RKO (cell line): ENCODE measurements around the gene TDRD10.

Experiments used
- DNase-seq: peaks from one replicate; pipeline ENCODE4 v3.0.0-alpha.2; 2016; ENCODE audit warnings: low spot score

Gene TDRD10

DNA sequence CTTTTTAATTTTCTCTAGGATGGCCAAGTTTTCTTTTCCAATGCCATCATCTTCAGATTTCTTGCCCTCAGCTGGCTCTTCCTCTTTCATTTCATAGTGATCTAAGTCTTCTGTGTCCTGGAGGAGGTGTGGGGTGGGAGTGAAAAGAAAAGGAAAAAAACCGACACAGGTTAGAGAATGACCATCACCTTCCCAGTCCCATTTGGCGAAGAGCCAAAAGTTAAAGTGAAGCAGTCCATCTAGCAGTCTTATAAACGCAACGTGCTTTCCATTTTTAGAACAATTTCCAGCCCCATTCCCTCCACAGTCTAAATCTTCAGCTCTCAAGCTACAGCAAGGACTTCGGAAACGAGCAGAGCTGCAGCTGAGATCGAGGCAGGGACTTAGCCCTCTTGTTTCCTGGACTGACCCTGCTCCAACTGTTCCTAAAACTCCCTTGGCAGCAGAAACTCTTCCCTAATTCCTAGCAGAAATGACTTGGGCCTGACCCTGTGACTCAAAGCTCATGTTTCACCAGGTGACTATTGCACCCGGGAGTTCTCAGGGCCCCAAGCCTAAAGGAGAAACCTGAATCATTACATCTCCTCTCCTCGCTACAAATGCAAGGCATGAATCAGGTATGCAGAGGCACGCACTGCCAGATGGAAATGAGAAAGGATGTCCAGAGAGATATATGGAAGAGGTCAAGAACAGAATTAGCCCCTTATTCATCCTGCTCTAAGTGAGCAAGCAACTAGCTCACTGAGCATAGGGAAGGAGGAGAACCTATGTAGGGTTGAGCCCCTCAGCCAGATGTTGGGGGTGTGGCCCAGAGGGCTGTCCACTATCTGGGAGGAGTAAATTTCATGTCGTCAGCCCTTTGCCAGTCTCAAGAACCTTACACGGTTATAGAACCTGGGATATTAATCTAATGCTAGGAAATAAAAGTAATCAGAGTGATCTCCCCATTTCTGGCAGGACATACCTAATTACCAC, 51.3 kb downstream of the TDRD10 start:
- no peak for DNase-seq

DNA sequence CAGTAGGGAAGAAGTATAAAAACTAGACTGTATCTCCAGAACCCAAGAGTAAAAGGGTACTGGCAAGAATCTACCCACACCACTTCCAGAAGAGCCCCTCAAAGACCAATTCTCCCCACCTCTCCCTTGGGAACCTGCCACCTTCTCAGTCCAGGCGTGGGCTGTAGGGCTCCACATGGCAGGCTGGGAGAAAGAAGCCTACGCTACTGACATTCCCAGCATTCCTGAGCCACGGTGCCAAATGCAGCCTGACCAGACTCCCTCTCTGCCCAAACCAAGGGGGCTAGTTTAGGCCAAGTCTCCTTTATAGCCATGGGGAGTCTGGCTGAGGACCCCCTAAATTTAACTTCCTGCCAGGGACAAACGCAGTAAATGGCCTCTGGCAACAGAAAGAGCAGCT, 54.4 kb downstream of the TDRD10 start:
- peak; percentile 29 for DNase-seq

DNA sequence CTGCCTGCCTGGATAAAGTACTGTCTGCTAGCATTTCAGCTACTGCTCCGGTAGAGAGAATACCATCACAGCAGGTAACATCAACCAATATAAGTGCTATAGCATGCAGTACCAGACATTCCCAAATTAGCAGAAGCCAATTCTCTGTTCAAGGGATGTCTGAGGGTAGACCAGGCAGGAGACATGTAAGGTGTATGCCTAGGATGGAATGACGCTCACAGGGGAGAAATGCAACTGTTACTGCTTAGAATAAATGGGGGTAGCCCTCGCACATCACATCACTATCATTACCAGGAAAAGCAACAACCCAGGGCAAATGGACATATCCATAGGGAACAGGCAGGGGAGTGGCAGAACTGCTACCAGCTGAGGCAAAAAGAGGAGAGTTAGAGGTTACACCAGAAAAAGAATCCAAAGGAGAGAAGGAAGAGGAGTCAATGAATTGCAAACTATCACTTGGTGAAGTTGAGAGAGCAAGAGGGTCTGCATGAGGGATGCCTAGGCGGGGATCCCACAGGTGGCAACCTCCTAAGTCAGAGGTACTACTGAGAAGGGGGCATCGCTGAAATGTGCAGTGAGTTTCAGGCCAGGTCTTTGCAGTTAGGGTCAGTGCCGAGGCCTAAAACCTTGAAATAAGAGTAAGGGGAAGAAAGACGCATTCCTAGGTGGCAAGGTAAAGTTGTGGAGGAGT, 55.4 kb downstream of the TDRD10 start:
- DNase-seq, result no peak

DNA sequence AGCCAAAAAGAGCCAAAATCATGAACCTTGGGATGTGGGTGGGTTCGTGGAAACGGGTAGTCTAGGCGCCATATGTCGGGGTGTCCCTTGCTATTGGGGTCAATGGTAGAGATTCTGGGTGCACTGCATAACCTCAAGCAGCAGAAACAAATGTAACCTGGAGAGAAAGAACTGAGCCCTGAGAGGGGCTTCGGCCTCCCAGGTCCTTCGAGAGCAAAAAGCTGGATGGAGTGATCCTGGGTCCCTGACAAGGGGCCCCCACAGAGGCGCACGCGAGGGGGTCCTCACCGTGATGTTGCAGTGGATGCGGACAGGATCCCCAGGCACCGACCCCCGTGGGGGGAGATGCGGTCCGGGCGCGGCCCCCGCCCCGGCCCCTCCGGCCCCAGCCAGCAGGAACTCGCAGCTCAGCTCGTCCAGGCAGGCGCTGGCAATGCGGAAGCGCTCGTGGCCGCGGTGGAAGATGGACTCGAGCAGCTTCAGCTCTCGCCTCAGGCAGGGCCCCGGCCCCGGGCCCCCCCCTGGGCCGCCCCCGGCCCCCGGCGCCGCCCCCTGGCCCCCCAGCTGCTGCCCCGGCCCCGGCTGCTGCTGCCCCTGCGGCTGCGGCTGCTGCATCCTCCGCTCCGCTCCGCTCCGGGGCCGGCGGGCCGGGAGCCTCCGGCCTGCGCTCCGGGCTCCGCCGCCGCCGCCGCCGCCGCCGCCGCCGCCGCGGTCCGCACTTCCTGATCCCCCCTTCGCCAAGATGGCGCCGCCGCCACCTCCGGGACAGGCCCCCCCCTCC, 56.1 kb downstream of the TDRD10 start, which contains the start of gene UBE2Q1:
TSS of gene UBE2Q1 (minus strand) at position 724 of the 781 bp plus-strand sequence. CDS start at position 615, 109 bp downstream.
- DNase-seq, result peak; percentile 22

DNA sequence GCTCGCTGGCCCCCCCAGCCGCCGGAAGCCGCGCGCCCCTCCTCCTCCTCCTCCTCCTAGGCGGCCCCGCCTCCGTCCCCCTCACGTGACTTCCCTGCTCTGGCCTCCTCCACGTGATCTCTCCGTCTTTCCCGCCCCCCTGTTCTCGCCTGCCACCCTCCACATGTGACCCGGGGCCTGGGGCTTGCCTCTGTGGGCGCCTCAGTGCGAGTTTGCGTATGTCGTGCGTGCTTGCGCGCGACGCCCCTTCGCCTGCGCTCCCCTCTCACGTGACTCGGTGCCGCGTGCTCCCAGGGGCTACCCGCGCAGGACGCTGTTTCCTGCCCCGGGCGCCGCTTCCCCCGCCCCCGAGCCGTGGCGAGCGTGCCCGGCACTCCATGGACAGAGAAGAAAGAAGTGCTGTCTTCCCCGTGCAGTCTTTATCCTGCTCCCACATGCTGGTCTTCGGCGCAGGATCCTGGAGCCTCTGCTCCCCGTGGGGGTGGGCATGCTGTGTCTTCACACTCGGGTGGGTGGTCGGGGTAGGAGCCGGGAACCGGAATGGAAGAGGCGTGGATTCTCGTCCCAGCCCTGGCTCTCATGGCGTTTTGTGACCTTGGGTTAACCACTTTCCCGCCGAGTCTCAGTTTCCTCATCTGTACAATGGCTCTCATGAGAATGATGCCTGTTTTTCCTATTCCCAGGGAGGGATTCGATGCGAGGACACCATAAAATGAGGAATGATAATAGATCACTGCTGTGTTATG, 56.9 kb downstream of the TDRD10 start:
- DNase-seq, result peak; percentile 99

DNA sequence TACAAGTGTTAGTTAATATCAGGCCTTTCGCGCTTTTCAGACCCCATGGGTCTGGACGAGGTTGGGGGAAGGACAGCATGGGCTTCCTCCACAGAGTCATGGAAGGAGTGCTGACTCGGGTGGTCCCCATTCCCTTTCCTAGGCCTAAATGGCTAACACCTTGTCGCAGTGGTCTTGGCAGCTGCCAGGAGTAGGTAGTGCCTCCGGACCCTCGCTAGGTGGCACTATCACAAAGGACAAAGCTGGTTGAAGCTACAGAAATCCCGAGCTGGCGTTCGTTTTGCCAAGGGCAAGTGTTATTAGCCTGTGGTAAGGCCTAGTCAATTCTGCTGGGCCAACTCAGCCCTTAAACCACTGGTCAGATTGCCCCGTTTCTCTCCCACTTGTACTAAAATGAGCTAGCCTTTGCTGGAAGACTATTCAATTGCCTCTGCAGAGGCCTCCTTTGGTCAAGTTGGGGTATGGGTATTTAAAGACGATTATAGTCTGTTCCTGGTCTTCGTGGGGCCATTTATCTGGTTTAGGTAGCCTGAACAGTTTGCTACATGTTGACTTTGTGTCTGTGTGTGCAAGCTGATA, 57.5 kb downstream of the TDRD10 start:
- peak; percentile 95 for DNase-seq

DNA sequence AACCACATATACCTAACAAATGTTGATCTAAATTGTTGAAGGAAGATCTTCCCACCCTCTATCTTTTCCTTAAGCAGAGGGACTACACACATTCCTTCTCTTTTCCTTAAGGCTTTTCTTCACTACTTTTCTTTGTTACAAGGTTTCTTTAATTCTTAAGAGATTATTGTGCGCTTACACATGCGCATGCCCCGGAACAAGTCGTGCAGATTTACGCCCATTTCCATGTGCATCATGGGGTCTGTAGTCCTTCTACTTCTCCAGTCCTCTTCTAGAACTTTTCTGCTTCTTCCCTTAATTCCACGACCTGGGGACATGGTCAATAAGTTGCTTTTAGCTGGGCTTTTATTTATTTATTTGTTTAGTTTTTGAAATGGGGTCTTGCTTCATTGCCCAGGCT, 63.9 kb downstream of the TDRD10 start:
- no peak for DNase-seq

DNA sequence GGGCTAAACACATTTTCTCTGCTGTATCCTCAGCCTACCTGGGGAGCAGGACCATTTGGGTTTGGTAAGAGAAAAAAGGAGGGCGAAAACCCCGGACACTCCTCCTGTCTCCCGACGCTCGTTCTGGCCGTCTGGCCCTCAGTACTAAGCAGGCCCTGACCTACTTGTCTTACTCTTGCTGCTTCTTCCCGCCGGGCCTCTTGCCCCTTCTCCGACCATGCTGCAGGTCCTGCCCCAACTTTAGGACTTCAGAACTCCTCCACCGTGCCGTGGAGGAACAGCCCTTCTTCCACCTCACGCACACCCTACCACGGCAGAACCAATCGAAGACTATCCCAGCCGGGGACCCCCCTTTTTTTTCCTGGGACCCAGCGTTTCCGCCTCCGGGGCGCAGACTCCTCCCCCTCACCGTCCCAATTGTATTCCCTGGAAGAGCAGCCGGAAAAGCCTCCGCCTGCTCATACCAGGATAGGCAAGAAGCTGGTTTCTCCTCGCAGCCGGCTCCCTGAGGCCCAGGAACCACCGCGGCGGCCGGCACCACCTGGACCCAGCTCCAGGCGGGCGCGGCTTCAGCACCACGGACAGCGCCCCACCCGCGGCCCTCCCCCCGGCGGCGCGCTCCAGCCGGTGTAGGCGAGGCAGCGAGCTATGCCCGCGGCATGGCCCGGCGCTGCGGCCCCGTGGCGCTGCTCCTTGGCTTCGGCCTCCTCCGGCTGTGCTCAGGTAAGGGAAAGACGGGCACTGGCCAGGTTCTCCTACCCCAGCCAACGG, 65.6 kb downstream of the TDRD10 start, which contains the start of gene CHRNB2:
TSS of gene CHRNB2 (plus strand) at position 393 of the 771 bp plus-strand sequence. CDS start at position 660, 267 bp downstream.
- DNase-seq, result peak; percentile 57

DNA sequence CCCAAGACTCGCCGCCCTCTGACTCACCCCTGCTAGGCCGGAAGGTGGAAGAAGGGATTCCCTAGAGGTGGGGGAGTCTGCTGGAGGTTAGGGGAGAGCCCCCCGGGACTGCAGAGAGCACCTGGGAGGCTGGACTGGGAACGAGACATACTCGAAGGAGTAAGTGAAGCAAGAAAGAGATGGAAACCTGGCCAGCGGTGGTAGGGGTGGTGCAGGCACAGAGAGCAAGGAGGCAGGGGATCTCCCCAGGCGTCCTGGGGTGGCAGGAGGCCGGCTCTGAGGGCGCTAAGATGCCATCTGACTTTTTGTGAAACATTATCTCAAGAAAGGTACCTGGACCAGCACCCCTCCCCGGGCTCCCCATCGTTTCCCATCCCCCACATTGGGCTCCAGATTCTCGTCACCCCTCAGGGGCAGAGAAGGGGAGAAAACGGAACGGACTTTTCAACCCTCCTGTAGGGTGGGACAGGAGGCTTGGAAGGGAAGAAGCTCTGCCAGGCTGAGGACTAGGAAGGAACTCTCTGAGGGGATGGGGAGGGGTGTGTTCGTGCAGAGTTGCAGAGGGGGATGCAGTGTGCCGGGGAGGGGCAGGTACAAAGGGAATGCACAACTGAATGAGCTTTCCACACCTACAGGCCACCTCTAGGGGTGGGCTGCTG, 66.3 kb downstream of the TDRD10 start:
- no peak for DNase-seq

DNA sequence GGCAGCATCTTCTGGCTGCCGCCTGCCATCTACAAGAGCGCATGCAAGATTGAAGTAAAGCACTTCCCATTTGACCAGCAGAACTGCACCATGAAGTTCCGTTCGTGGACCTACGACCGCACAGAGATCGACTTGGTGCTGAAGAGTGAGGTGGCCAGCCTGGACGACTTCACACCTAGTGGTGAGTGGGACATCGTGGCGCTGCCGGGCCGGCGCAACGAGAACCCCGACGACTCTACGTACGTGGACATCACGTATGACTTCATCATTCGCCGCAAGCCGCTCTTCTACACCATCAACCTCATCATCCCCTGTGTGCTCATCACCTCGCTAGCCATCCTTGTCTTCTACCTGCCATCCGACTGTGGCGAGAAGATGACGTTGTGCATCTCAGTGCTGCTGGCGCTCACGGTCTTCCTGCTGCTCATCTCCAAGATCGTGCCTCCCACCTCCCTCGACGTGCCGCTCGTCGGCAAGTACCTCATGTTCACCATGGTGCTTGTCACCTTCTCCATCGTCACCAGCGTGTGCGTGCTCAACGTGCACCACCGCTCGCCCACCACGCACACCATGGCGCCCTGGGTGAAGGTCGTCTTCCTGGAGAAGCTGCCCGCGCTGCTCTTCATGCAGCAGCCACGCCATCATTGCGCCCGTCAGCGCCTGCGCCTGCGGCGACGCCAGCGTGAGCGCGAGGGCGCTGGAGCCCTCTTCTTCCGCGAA, 69.4 kb downstream of the TDRD10 start:
- no peak for DNase-seq

DNA sequence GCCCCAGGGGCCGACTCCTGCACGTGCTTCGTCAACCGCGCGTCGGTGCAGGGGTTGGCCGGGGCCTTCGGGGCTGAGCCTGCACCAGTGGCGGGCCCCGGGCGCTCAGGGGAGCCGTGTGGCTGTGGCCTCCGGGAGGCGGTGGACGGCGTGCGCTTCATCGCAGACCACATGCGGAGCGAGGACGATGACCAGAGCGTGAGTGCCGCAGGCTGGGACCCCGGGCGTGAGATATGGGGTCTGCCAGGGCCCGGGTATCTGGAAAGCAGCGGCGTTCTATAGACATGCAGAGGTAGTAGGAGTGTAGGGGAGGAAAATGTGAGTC, 69.9 kb downstream of the TDRD10 start:
- no peak for DNase-seq

DNA sequence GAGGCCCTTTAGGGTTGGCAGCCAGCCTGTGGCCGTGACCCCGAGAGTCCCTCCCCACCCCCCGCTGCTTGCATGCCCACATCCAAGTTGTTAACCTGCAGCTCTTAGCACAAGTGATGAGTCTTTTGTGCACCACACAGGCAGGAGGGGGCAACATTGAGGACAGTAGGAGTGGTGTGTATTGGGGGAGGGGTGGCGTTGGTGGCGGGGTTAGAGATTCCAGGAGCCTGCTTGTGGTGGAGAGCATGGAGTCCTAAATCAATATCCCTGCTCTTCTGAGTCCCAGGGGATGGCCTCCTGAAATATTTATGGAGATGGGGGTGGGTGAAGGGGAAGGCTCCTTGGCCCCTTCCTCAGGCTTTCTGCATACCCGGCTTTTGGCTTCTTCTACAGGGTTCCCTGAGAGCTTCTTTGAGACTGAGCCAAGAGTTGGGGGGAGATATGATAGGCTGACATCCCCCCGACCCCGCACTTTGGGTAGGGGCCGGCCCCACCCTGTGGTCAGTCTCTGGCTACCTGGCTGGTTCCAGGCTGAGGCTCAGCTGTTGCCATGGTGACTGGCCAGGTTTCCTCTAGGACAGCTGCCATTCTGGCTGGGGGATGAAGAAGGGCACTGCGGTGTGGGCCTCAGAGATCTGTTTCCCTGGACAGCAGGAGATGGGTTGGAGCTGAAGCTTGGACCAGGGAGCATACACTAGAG, 70.6 kb downstream of the TDRD10 start:
- DNase-seq, result no peak

DNA sequence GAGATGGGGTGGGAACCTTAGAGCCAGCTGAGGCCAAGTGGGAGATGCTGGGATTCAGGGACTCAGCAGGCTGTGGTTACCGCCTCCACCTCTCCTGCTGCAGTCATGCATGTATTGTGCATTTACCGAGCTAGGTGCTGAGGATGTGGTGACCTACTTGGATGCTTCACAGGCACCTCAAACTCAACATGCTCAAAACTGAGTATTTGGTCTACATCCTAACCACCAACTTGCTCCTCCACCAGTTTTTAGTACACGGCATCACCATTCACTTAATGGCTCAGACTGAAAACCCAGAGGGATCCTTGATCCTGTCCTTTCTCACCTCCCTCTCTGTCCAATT, 71.1 kb downstream of the TDRD10 start:
- DNase-seq, result no peak

DNA sequence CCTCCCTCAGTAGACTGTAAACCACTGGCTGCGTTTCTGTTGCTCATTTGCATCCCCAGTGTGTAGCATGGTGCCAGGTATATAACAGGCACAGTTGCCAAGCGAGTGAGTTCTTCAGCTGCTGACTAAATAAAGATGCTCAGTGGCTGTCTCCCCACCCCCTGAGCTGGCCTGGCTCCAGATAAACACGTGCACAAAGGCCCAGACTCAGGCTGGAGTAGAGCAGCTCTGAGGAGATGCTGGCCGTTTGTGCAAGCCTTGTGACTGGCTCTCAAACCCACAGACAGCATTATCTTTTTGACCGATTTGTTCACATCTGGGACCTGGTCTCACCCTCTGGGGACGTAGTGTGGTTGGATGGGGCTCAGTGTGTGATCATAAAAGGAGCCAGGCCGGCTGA, 72.7 kb downstream of the TDRD10 start:
- DNase-seq, result no peak

DNA sequence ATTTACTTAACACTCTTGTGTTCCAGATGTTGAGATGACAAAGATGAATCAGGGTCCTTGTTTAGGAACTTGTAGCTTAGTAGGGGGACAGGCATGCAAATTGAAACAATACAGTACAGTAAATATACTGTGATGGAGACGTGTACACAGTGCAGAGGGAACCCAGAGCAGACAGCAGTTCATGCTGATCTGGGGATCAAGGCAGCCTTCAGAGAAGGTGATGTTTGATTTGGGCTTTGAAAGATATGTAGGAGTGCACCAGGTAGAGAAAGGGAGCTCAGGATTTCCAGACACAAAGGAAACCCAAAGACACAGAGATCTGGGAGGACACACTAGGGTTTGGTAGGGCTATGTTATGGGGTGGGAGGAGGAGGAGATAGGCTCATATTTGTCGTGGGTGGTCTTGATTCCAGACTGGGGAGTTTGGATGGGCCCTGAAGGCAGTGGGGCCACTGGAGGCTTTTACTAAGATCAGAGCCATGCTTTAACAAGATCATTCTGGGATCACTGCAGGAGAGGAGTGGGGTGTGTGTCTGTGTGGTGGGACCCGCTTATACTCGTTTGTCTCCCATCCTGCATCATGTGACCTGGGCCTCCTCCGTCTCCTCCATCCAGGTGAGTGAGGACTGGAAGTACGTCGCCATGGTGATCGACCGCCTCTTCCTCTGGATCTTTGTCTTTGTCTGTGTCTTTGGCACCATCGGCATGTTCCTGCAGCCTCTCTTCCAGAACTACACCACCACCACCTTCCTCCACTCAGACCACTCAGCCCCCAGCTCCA, 73.3 kb downstream of the TDRD10 start:
- no peak for DNase-seq

DNA sequence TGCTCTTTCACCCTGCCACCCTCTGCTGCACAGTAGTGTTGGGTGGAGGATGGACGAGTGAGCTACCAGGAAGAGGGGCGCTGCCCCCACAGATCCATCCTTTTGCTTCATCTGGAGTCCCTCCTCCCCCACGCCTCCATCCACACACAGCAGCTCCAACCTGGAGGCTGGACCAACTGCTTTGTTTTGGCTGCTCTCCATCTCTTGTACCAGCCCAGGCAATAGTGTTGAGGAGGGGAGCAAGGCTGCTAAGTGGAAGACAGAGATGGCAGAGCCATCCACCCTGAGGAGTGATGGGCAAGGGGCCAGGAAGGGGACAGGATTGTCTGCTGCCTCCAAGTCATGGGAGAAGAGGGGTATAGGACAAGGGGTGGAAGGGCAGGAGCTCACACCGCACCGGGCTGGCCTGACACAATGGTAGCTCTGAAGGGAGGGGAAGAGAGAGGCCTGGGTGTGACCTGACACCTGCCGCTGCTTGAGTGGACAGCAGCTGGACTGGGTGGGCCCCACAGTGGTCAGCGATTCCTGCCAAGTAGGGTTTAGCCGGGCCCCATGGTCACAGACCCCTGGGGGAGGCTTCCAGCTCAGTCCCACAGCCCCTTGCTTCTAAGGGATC, 74.0 kb downstream of the TDRD10 start:
- no peak for DNase-seq

DNA sequence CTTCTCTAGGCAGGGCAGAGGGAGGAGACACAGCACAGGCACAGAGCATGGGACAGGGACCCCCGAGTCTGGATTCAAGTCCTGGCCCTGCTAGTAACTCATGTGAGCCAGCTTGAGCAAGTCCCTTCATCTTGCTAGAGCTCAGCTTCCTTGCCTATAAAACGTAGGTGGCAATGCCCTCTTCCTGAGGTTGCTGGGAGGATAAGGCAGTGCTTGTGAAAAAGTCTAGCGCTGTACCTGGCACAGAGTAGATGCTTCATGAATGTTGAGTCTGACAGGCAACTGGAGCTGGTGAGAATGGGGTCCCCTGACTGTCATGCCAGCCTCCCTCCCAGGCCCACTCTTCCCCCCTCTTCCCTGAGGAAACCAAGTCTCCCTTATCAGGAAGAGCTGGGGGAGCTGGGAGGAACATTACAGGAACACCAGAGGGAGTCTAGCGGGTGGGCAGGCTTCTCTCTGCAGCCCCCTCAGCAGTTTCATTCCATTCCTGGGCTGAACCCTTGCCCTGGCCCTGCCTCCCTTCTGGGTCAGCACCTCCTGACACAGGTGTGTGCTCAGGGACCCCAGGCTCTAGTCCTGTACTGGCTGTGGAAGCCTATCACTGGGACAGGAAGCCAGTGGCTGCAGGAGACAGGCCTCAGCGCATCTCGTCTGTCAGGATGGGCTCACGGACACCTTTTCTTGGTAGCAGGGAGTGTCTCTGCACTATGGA, 75.5 kb downstream of the TDRD10 start:
- DNase-seq, result no peak
